ENCODE measurements around the gene UBIAD1.

Gene UBIAD1, protein sequence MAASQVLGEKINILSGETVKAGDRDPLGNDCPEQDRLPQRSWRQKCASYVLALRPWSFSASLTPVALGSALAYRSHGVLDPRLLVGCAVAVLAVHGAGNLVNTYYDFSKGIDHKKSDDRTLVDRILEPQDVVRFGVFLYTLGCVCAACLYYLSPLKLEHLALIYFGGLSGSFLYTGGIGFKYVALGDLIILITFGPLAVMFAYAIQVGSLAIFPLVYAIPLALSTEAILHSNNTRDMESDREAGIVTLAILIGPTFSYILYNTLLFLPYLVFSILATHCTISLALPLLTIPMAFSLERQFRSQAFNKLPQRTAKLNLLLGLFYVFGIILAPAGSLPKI

GRCh38 chr1:11272832-11273594, at the start of gene UBIAD1:
Gene UBIAD1 (plus strand): TSS chr1:11273198. CDS start chr1:11273532, 334 bp downstream.
- peak; percentile 47 for DNase-seq (ENCODE audit: low read depth)
- TF ChIP-seq CTCF (IDR thresholded peaks at IDR 0.05; ENCODE audit: low read depth, low read length, missing control alignments), result no peak

DNA sequence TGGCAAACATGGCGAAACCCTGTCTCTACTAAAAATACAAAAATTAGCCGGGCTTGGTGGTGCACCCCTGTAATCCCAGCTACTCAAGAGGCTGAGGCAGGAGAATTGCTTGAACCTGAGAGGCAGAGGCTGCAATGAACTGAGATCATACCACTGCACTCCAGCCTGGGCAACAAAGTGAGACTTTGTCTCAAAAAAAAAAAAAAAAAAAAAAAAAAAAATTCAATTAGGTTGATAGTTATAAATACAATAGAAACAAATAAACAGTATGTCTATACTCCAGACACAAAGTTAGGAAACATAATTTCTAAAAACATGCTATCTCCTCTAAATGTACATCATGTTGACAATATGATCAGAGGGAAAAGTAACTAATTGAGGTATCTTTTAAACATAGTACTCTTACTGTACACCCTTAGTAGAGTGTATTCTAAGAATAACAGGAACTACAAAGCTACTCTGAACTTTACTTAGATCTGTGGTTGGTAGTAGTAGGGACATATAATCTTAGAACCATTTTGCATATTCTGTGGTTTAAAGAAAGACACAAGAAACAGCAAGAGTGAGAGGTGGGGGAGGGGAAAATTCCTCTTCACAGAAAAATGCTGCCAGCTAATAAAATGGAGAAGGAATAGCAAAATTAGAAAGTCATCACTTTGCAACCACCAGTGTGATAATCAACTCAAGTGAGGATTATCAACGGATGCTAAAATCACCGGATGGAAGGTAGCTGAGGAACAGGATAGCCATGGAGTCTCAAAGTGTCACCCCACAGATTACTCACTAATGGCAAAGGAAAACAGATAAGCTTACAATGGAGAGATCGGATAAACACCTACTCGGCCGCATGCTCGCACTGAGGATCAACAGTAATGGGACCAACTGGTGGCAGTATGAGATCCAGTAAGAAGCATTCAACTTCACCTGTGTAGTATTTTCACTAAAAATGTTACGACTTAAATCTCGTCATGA, 45.6 kb upstream of the UBIAD1 start:
- TF ChIP-seq CTCF (IDR thresholded peaks at IDR 0.05; ENCODE audit: low read depth, low read length, missing control alignments), result no peak
- H3K4me3 ChIP-seq (ENCODE audit: low read depth, low read length), result no peak overlapping the region

More at GRCh38 chr1:11272832-11273594, at the start of gene UBIAD1:
- peak within 1 kb of the TSS; percentile 91 for H3K4me3 ChIP-seq (ENCODE audit: low read depth, low read length)

DNA sequence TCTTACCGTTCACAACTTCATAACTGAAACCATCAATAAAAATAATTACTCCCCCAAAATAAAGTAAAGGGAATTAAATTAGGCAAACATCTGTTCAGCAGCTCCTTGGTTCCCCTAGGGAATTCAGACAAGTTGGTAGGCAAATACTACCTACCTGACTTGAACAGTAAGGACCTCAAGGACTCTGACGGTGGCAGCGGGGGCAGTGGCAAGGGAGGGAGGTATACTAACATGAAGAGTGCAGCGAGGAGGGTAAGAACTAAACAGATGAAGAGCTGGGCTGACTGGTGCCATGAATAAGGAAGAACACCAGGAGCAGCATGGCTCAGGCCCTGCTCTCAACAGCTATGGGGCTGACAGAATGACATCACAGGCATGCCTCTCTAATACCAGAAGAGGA, 43.8 kb upstream of the UBIAD1 start:
- H3K4me3 ChIP-seq (ENCODE audit: low read depth, low read length), result no peak overlapping the region
- no peak for TF ChIP-seq CTCF (IDR thresholded peaks at IDR 0.05; ENCODE audit: low read depth, low read length, missing control alignments)
- no peak for DNase-seq (ENCODE audit: low read depth)

More for the DNA sequence above, 45.6 kb upstream of the UBIAD1 start:
- peak; percentile 24 for DNase-seq (ENCODE audit: low read depth)

DNA sequence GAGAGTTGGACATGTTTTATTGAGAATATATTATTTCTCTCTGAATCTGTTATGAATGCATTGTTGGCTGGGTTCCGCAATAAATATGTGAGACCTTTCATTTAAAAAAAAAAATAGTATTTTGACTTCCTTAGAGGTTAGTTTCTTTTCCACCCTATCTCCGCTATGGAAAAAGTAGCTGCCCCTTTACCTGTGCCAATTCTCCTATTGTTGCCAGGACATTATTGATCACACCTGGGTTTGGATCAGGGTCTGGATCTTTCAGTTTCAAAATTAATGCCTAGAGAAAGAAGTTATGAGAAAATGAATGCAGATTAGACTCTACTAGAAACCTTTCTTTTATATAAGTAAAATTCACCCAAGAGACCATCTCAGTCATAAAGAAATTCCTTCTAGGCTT, 39.8 kb upstream of the UBIAD1 start:
- H3K4me3 ChIP-seq (ENCODE audit: low read depth, low read length), result no peak overlapping the region
- no peak for DNase-seq (ENCODE audit: low read depth)
- TF ChIP-seq CTCF (IDR thresholded peaks at IDR 0.05; ENCODE audit: low read depth, low read length, missing control alignments), result no peak

- no peak overlapping the region for H3K4me3 ChIP-seq (ENCODE audit: low read depth, low read length)
- no peak for DNase-seq (ENCODE audit: low read depth)
- no peak for TF ChIP-seq CTCF (IDR thresholded peaks at IDR 0.05; ENCODE audit: low read depth, low read length, missing control alignments)
These were observed 35.6 kb upstream of the UBIAD1 start for GRCh38 chr1:11237356-11237755.

- TF ChIP-seq CTCF (IDR thresholded peaks at IDR 0.05; ENCODE audit: low read depth, low read length, missing control alignments), result no peak
- no peak for DNase-seq (ENCODE audit: low read depth)
- H3K4me3 ChIP-seq (ENCODE audit: low read depth, low read length), result no peak overlapping the region
These were observed 34.7 kb upstream of the UBIAD1 start for GRCh38 chr1:11238311-11238710.

Measured in GM12864 (cell line).